ENCODE measurements around the gene GSK3A.

The GSK3A gene

GRCh38 chr19:42189133-42189532 lies 53.3 kb downstream of the GSK3A start:
- H3K4me1 ChIP-seq (ENCODE audit: control insufficient read depth, insufficient read depth, low read length), result peaks cover 28% of the 10 kb centered on the region
- H3K9ac ChIP-seq (ENCODE audit: low read length), result no peak overlapping the region
- no peaks in the 10 kb centered on the region for H3K36me3 ChIP-seq (ENCODE audit: control insufficient read depth, insufficient read depth, low read length)
- no peak overlapping the region for H3K4me3 ChIP-seq (ENCODE audit: low read length)
- no peaks in the 10 kb centered on the region for H3K27me3 ChIP-seq (ENCODE audit: control insufficient read depth, insufficient read depth, low read length)
- H3K9me3 ChIP-seq (ENCODE audit: control insufficient read depth, low read length), result no peaks in the 10 kb centered on the region

DNA sequence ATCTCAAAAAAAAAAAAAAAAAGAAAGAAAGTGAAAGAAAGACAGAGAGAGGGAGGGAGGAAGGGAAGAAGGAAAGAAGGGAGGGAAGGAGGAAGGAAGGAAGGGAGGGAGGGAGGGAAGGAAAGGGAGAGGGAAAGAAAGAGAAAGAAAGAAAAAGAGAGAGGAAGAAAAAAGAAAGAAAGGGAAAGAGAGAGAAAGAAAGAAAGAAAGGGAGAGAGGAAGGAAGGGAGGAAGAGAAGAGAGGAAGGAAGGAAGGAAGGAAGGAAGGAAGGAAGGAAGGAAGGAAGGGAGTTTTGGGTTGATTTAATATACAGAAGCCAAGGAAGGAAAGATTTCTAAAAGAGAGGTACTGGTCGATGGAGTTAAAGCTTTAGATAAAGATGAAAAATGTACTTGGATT lies 53.7 kb downstream of the GSK3A start:
- Histone ChIP-seq H3K36me3 (ENCODE audit: control insufficient read depth, insufficient read depth, low read length) (no peaks in the 10 kb centered on the region), H3K27me3 (ENCODE audit: control insufficient read depth, insufficient read depth, low read length) (no peaks in the 10 kb centered on the region), H3K4me3 (ENCODE audit: low read length) (no peak overlapping the region), H3K9me3 (ENCODE audit: control insufficient read depth, low read length) (no peaks in the 10 kb centered on the region), H3K9ac (ENCODE audit: low read length) (no peak overlapping the region), H3K4me1 (ENCODE audit: control insufficient read depth, insufficient read depth, low read length) (peaks cover 28% of the 10 kb centered on the region)

DNA sequence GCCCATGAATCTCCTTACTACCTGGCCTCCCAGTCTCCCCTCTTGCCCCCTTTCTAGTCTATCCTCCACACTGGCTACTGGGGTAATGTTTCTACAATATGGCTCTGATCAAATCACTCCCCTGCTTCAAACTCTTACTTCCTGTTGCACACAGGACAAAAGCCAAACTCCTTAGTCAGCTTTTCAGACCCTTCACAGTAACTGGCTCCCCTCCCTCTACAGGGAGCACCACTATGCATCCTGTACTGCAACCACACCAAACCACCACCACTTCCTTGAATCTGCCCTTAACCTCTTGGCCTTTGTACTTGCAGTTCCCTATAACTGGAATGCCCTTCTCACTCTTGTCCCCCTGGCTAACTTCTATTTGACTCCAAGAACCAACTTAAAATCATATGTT lies 57.1 kb downstream of the GSK3A start:
- no peak overlapping the region for H3K9ac ChIP-seq (ENCODE audit: low read length)
- no peaks in the 10 kb centered on the region for H3K36me3 ChIP-seq (ENCODE audit: control insufficient read depth, insufficient read depth, low read length)
- peaks cover 7% of the 10 kb centered on the region for H3K4me1 ChIP-seq (ENCODE audit: control insufficient read depth, insufficient read depth, low read length)
- H3K27me3 ChIP-seq (ENCODE audit: control insufficient read depth, insufficient read depth, low read length), result peaks cover 8% of the 10 kb centered on the region
- H3K4me3 ChIP-seq (ENCODE audit: low read length), result no peak overlapping the region
- H3K9me3 ChIP-seq (ENCODE audit: control insufficient read depth, low read length), result no peaks in the 10 kb centered on the region

- no peak overlapping the region for H3K9ac ChIP-seq (ENCODE audit: low read length)
Measured at GRCh38 chr19:42184401-42184861, 58.0 kb downstream of the GSK3A start.

More at GRCh38 chr19:42184401-42184861, 58.0 kb downstream of the GSK3A start:
- peaks cover 17% of the 10 kb centered on the region for H3K27me3 ChIP-seq (ENCODE audit: control insufficient read depth, insufficient read depth, low read length)
- H3K4me1 ChIP-seq (ENCODE audit: control insufficient read depth, insufficient read depth, low read length), result peaks cover 7% of the 10 kb centered on the region
- no peaks in the 10 kb centered on the region for H3K36me3 ChIP-seq (ENCODE audit: control insufficient read depth, insufficient read depth, low read length)
- no peaks in the 10 kb centered on the region for H3K9me3 ChIP-seq (ENCODE audit: control insufficient read depth, low read length)
- H3K4me3 ChIP-seq (ENCODE audit: low read length), result no peak overlapping the region
